SK-N-SH treated with all-trans-retinoic acid at 6 μM for 48 hours (cell line): ENCODE results near the gene MADD.

Source experiments
- ATAC-seq: fragments of 200-7000 bp; cut with Tn5 transposase; 3 replicates; pipeline ENCODE4 v1.9.1; 2020; ENCODE audit warnings: mild to moderate bottlenecking, moderate library complexity
- CSDC2 ChIP-seq: fragments of 250-450 bp; sonication (Bioruptor Pico); IDR thresholded peaks from 2 replicates; pipeline ENCODE4 v1.5.0; 2020; ENCODE audit warnings: mild to moderate bottlenecking, moderate library complexity
- GLIS3 ChIP-seq: fragments of 250-450 bp; sonication (Bioruptor Pico); IDR thresholded peaks from 2 replicates; pipeline ENCODE4 v1.5.0; 2020; ENCODE audit warnings: mild to moderate bottlenecking, moderate library complexity
- ISL1 ChIP-seq: fragments of 250-450 bp; sonication (Bioruptor Pico); IDR thresholded peaks from 2 replicates; pipeline ENCODE4 v2.1.2; 2022; ENCODE audit warnings: mild to moderate bottlenecking, moderate library complexity
- OSR1 ChIP-seq: fragments of 250-450 bp; sonication (Bioruptor Pico); IDR thresholded peaks from 2 replicates; pipeline ENCODE4 v1.8.0; 2022; ENCODE audit warnings: moderate library complexity, mild to moderate bottlenecking, inconsistent platforms
- PPARA ChIP-seq: fragments of 250-450 bp; sonication (Bioruptor Pico); IDR thresholded peaks from 2 replicates; pipeline ENCODE4 v1.5.0; 2020; ENCODE audit warnings: mild to moderate bottlenecking, borderline replicate concordance
- RARB ChIP-seq: fragments of 250-450 bp; sonication (Bioruptor Pico); IDR thresholded peaks from 2 replicates; pipeline ENCODE4 v1.8.0; 2021; ENCODE audit warnings: mild to moderate bottlenecking, moderate library complexity
- SNAI2 ChIP-seq: fragments of 250-450 bp; sonication (Bioruptor Pico); IDR thresholded peaks from 2 replicates; pipeline ENCODE4 v1.5.0; 2020; ENCODE audit warnings: mild to moderate bottlenecking, moderate library complexity
- TCF4 ChIP-seq: fragments of 250-450 bp; sonication (Bioruptor Pico); IDR thresholded peaks from 2 replicates; pipeline ENCODE4 v1.8.0; 2021; ENCODE audit warnings: mild to moderate bottlenecking, moderate library complexity, borderline replicate concordance
- TOX ChIP-seq: fragments of 250-450 bp; sonication (Bioruptor Pico); IDR thresholded peaks from 2 replicates; pipeline ENCODE4 v1.8.0; 2021; ENCODE audit warnings: mild to moderate bottlenecking, moderate library complexity, borderline replicate concordance
- ZC3H10 ChIP-seq: fragments of 250-450 bp; sonication (Bioruptor Pico); IDR thresholded peaks from 2 replicates; pipeline ENCODE4 v1.5.1; 2021; ENCODE audit warnings: mild to moderate bottlenecking, moderate library complexity
- ZFP3 ChIP-seq: fragments of 250-450 bp; sonication (Bioruptor Pico); IDR thresholded peaks from 2 replicates; pipeline ENCODE4 v1.5.0; 2020; ENCODE audit warnings: mild to moderate bottlenecking, moderate library complexity
- ZFP30 ChIP-seq: fragments of 450-650 bp; formaldehyde crosslinking; IDR thresholded peaks from 2 replicates; pipeline ENCODE4 v1.5.0; 2022; ENCODE audit warnings: mild to moderate bottlenecking, moderate library complexity
- ZNF565 ChIP-seq: fragments of 450-650 bp; formaldehyde crosslinking; conservative IDR thresholded peaks from 2 replicates; pipeline ENCODE4 v1.5.0; 2020; ENCODE audit warnings: low read depth, mild to moderate bottlenecking, moderate library complexity
- TF ChIP-seq, protein P1 (sequence below): fragments of 250-450 bp; sonication (Bioruptor Pico); IDR thresholded peaks from 2 replicates; pipeline ENCODE4 v1.8.0; 2021; ENCODE audit warnings: low read depth, mild to moderate bottlenecking, moderate library complexity, borderline replicate concordance
- TF ChIP-seq, protein P2 (sequence below): fragments of 250-450 bp; sonication (Bioruptor Pico); IDR thresholded peaks from 2 replicates; pipeline ENCODE4 v1.8.0; 2020; ENCODE audit warnings: mild to moderate bottlenecking, moderate library complexity, borderline replicate concordance
- TF ChIP-seq, protein P3 (sequence below): fragments of 250-450 bp; sonication (Bioruptor Pico); IDR thresholded peaks from 2 replicates; pipeline ENCODE4 v1.5.0; 2020; ENCODE audit warnings: mild to moderate bottlenecking, moderate library complexity
- TF ChIP-seq, protein P4 (sequence below): fragments of 250-450 bp; sonication (Bioruptor Pico); IDR thresholded peaks from 2 replicates; pipeline ENCODE4 v1.5.1; 2021; ENCODE audit warnings: mild to moderate bottlenecking, moderate library complexity
- TF ChIP-seq, protein P5 (sequence below): fragments of 250-450 bp; sonication (Bioruptor Pico); IDR thresholded peaks from 2 replicates; pipeline ENCODE4 v1.5.1; 2020; ENCODE audit warnings: low read depth, mild to moderate bottlenecking, moderate library complexity

Gene MADD

GRCh38 chr11:47261291-47261800 is 8.6 kb upstream of the MADD start:
- TF ChIP-seq OSR1 (CRISPR knock-in tag) (no peak), ISL1 (CRISPR knock-in tag) (no peak), SNAI2 (CRISPR knock-in tag) (no peak), GLIS3 (CRISPR knock-in tag) (no peak), TOX (CRISPR knock-in tag) (no peak), ZFP3 (no peak)
- TF ChIP-seq, protein P1, sequence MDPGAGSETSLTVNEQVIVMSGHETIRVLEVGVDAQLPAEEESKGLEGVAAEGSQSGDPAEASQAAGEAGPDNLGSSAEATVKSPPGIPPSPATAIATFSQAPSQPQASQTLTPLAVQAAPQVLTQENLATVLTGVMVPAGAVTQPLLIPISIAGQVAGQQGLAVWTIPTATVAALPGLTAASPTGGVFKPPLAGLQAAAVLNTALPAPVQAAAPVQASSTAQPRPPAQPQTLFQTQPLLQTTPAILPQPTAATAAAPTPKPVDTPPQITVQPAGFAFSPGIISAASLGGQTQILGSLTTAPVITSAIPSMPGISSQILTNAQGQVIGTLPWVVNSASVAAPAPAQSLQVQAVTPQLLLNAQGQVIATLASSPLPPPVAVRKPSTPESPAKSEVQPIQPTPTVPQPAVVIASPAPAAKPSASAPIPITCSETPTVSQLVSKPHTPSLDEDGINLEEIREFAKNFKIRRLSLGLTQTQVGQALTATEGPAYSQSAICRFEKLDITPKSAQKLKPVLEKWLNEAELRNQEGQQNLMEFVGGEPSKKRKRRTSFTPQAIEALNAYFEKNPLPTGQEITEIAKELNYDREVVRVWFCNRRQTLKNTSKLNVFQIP (CRISPR knock-in tag), result no peak
- TF ChIP-seq, protein P2, sequence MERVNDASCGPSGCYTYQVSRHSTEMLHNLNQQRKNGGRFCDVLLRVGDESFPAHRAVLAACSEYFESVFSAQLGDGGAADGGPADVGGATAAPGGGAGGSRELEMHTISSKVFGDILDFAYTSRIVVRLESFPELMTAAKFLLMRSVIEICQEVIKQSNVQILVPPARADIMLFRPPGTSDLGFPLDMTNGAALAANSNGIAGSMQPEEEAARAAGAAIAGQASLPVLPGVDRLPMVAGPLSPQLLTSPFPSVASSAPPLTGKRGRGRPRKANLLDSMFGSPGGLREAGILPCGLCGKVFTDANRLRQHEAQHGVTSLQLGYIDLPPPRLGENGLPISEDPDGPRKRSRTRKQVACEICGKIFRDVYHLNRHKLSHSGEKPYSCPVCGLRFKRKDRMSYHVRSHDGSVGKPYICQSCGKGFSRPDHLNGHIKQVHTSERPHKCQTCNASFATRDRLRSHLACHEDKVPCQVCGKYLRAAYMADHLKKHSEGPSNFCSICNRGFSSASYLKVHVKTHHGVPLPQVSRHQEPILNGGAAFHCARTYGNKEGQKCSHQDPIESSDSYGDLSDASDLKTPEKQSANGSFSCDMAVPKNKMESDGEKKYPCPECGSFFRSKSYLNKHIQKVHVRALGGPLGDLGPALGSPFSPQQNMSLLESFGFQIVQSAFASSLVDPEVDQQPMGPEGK (CRISPR knock-in tag), result no peak
- no peak for ATAC-seq

DNA sequence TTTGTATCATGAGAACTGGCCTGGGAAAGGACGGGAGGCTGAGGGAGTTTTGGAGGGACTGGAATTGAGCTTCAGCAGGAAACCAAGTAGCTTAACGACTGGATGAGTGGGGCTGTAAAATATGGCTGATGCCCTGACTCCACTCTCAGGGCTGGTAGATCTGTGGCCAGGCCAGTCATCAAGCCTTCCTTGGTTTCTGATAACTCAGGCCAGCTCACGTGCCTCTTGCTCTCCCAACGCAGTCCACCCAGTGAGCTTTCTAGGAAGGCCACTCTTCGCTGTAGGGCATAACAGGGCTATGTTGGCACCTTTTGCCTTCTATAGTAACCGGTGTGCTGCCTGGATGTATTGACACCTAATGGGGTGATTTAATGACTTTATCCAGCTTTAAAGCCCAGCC is 5.8 kb upstream of the MADD start:
- TF ChIP-seq TOX (CRISPR knock-in tag), result no peak
- TF ChIP-seq, protein P3, sequence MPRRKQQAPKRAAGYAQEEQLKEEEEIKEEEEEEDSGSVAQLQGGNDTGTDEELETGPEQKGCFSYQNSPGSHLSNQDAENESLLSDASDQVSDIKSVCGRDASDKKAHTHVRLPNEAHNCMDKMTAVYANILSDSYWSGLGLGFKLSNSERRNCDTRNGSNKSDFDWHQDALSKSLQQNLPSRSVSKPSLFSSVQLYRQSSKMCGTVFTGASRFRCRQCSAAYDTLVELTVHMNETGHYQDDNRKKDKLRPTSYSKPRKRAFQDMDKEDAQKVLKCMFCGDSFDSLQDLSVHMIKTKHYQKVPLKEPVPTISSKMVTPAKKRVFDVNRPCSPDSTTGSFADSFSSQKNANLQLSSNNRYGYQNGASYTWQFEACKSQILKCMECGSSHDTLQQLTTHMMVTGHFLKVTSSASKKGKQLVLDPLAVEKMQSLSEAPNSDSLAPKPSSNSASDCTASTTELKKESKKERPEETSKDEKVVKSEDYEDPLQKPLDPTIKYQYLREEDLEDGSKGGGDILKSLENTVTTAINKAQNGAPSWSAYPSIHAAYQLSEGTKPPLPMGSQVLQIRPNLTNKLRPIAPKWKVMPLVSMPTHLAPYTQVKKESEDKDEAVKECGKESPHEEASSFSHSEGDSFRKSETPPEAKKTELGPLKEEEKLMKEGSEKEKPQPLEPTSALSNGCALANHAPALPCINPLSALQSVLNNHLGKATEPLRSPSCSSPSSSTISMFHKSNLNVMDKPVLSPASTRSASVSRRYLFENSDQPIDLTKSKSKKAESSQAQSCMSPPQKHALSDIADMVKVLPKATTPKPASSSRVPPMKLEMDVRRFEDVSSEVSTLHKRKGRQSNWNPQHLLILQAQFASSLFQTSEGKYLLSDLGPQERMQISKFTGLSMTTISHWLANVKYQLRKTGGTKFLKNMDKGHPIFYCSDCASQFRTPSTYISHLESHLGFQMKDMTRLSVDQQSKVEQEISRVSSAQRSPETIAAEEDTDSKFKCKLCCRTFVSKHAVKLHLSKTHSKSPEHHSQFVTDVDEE (CRISPR knock-in tag), result no peak
- no peak for TF ChIP-seq ZC3H10 (CRISPR knock-in tag)
- TF ChIP-seq, protein P1 (CRISPR knock-in tag), result no peak
- no peak for TF ChIP-seq ZNF565 (CRISPR knock-in tag)
- no peak for TF ChIP-seq TCF4 (CRISPR knock-in tag)
- no peak for TF ChIP-seq ISL1 (CRISPR knock-in tag)
- TF ChIP-seq RARB, result no peak
- TF ChIP-seq, protein P4, sequence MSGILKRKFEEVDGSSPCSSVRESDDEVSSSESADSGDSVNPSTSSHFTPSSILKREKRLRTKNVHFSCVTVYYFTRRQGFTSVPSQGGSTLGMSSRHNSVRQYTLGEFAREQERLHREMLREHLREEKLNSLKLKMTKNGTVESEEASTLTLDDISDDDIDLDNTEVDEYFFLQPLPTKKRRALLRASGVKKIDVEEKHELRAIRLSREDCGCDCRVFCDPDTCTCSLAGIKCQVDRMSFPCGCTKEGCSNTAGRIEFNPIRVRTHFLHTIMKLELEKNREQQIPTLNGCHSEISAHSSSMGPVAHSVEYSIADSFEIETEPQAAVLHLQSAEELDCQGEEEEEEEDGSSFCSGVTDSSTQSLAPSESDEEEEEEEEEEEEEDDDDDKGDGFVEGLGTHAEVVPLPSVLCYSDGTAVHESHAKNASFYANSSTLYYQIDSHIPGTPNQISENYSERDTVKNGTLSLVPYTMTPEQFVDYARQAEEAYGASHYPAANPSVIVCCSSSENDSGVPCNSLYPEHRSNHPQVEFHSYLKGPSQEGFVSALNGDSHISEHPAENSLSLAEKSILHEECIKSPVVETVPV (CRISPR knock-in tag), result no peak
- TF ChIP-seq ZFP3, result no peak
- no peak for TF ChIP-seq PPARA (CRISPR knock-in tag)
- TF ChIP-seq, protein P5, sequence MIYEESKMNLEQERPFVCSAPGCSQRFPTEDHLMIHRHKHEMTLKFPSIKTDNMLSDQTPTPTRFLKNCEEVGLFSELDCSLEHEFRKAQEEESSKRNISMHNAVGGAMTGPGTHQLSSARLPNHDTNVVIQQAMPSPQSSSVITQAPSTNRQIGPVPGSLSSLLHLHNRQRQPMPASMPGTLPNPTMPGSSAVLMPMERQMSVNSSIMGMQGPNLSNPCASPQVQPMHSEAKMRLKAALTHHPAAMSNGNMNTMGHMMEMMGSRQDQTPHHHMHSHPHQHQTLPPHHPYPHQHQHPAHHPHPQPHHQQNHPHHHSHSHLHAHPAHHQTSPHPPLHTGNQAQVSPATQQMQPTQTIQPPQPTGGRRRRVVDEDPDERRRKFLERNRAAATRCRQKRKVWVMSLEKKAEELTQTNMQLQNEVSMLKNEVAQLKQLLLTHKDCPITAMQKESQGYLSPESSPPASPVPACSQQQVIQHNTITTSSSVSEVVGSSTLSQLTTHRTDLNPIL (CRISPR knock-in tag), result no peak
- no peak for TF ChIP-seq CSDC2 (CRISPR knock-in tag)
- TF ChIP-seq GLIS3 (CRISPR knock-in tag), result no peak
- TF ChIP-seq SNAI2 (CRISPR knock-in tag), result no peak
- no peak for TF ChIP-seq ZFP30 (CRISPR knock-in tag)
- no peak for ATAC-seq

GRCh38 chr11:47264521-47264920 is 5.4 kb upstream of the MADD start:
- ATAC-seq, result no peak
- TF ChIP-seq TCF4 (CRISPR knock-in tag), result no peak
- TF ChIP-seq, protein P5 (CRISPR knock-in tag), result no peak
- no peak for TF ChIP-seq SNAI2 (CRISPR knock-in tag)
- TF ChIP-seq ISL1 (CRISPR knock-in tag), result no peak
- TF ChIP-seq RARB, result no peak
- no peak for TF ChIP-seq GLIS3 (CRISPR knock-in tag)
- TF ChIP-seq, protein P2 (CRISPR knock-in tag), result no peak
- no peak for TF ChIP-seq ZFP3
- TF ChIP-seq, protein P3 (CRISPR knock-in tag), result no peak
- TF ChIP-seq TOX (CRISPR knock-in tag), result no peak
